ENCODE results near the gene PSME3. TPM values are rescaled to one million over a fixed set of nuclear protein-coding genes. Genes with fewer than 3 reads are reported as not detected.
A peak's percentile ranks its signal among the peaks of the same experiment; 100 is the strongest.

Gene PSME3
- 22.6 TPM for total RNA-seq (ENCODE audit: insufficient read depth, low replicate concordance)

- DNase-seq (ENCODE audit: low spot score), result peak; percentile 95
Observed at GRCh38 chr17:42832934-42833766, at the start of gene PSME3. PSME3 (plus strand) TSS chr17:42833397; CDS start chr17:42833632, 235 bp downstream.

- no peak for DNase-seq (ENCODE audit: low spot score)
Observed at GRCh38 chr17:42783791-42784138, 49.4 kb upstream of the PSME3 start.

GRCh38 chr17:42784409-42784808 is 48.8 kb upstream of the PSME3 start:
- DNase-seq (ENCODE audit: low spot score), result no peak

GRCh38 chr17:42784811-42785592 is 48.2 kb upstream of the PSME3 start:
- no peak for DNase-seq (ENCODE audit: low spot score)

- DNase-seq (ENCODE audit: low spot score), result no peak
Observed at GRCh38 chr17:42787266-42787665, 45.9 kb upstream of the PSME3 start.

- DNase-seq (ENCODE audit: low spot score), result no peak
Observed at GRCh38 chr17:42791948-42792347, 41.2 kb upstream of the PSME3 start.

- DNase-seq (ENCODE audit: low spot score), result no peak
Observed at GRCh38 chr17:42792545-42792944, 40.7 kb upstream of the PSME3 start.

- DNase-seq (ENCODE audit: low spot score), result no peak
Observed at GRCh38 chr17:42795061-42795460, 38.1 kb upstream of the PSME3 start.

- DNase-seq (ENCODE audit: low spot score), result no peak
Observed at GRCh38 chr17:42795465-42795864, 37.7 kb upstream of the PSME3 start.

GRCh38 chr17:42796066-42796758 is 37.0 kb upstream of the PSME3 start:
- no peak for DNase-seq (ENCODE audit: low spot score)

GRCh38 chr17:42797067-42798007 is 35.9 kb upstream of the PSME3 start:
- DNase-seq (ENCODE audit: low spot score), result no peak

- DNase-seq (ENCODE audit: low spot score), result no peak
Observed at GRCh38 chr17:42798011-42798382, 35.2 kb upstream of the PSME3 start.

GRCh38 chr17:42798383-42799380 is 34.5 kb upstream of the PSME3 start, which contains the start of the genes CNTD1 and COA3:
CNTD1 (plus strand) TSS chr17:42798861; CDS start chr17:42799068, 207 bp downstream.
COA3 (minus strand) TSS chr17:42798704; CDS start chr17:42798681, 23 bp downstream.
- DNase-seq (ENCODE audit: low spot score), result peak; percentile 89

- DNase-seq (ENCODE audit: low spot score), result no peak
Observed at GRCh38 chr17:42803074-42803883, 29.9 kb upstream of the PSME3 start.

GRCh38 chr17:42804918-42805367 is 28.3 kb upstream of the PSME3 start:
- no peak for DNase-seq (ENCODE audit: low spot score)

GRCh38 chr17:42806249-42806648 is 26.9 kb upstream of the PSME3 start:
- no peak for DNase-seq (ENCODE audit: low spot score)

GRCh38 chr17:42809250-42809649 is 23.9 kb upstream of the PSME3 start:
- DNase-seq (ENCODE audit: low spot score), result no peak

GRCh38 chr17:42814633-42815399 is 18.4 kb upstream of the PSME3 start:
- no peak for DNase-seq (ENCODE audit: low spot score)
